H1 (cell line): Measurements from ENCODE around the gene TEAD2. TPM values are rescaled to one million over a fixed set of nuclear protein-coding genes. Genes with fewer than 3 reads are reported as not detected.

Experiments
- CTCF ChIA-PET: fragments of 300-600 bp; sonication (Branson Sonifier 250); formaldehyde crosslinking; loops from one replicate; lab custom pipeline; 2021; ENCODE audit not compliant: partially characterized antibody; lab: Charles Lee
- POLR2A ChIA-PET: fragments of 300-600 bp; sonication (Branson Sonifier 250); formaldehyde crosslinking; loops from one replicate; lab custom pipeline; 2021; ENCODE audit warnings: inconsistent platforms; ENCODE audit not compliant: partially characterized antibody; lab: Charles Lee
- DNase-seq, 2 experiments: peaks; one replicate each; pipeline versions ENCODE4 v3.0.0 to v3.0.0-alpha.2; 2010 to 2022; ENCODE audit warnings: low spot score in 2 of 2, low read depth in 1 of 2, mixed read lengths in 1 of 2
- FAIRE-seq: peaks from 2 replicates; lab custom pipeline; 2011; peaks lifted over from hg19 to GRCh38; lab: Jason Lieb, UNC
- H2AFZ ChIP-seq: 2 replicates; pipeline ENCODE4 v1.8.1; 2012; ENCODE audit warnings: low read length, inconsistent platforms
- H2AK5ac ChIP-seq: 2 replicates; pipeline ENCODE4 v1.6.1; 2013; ENCODE audit warnings: low read depth, low read length
- H2BK120ac ChIP-seq: replicated peaks from 2 replicates; pipeline ENCODE3; 2013; ENCODE audit warnings: low read depth, low read length, inconsistent platforms
- H2BK12ac ChIP-seq: 2 replicates; pipeline ENCODE4 v1.6.1; 2013; ENCODE audit warnings: low read depth, low read length
- H2BK15ac ChIP-seq: 2 replicates; pipeline ENCODE4 v1.6.1; 2013; ENCODE audit warnings: low read length
- H2BK20ac ChIP-seq: 2 replicates; pipeline ENCODE4 v1.6.1; 2013; ENCODE audit warnings: low read length
- H2BK5ac ChIP-seq: 2 replicates; pipeline ENCODE4 v1.6.1; 2013; ENCODE audit warnings: low read depth, low read length
- H3K14ac ChIP-seq: 2 replicates; pipeline ENCODE4 v1.6.1; 2013; ENCODE audit warnings: inconsistent platforms; ENCODE audit not compliant: insufficient read length
- H3K18ac ChIP-seq: 2 replicates; pipeline ENCODE4 v1.6.1; 2013; ENCODE audit warnings: low read length; ENCODE audit errors: extremely low read depth
- H3K23ac ChIP-seq: 2 replicates; pipeline ENCODE4 v1.6.1; 2013; ENCODE audit warnings: inconsistent platforms; ENCODE audit not compliant: insufficient read length
- H3K23me2 ChIP-seq: 2 replicates; pipeline ENCODE4 v1.6.1; 2013; ENCODE audit warnings: low read depth, low read length
- H3K27ac ChIP-seq: 2 replicates; pipeline ENCODE4 v1.6.1; 2011; ENCODE audit warnings: low read depth, low read length, inconsistent platforms
- H3K27me3 ChIP-seq, 4 experiments: replicated peaks in 1 of 4; 1 replicate in 1 of 4; 2 replicates in 3 of 4; pipeline versions ENCODE4 v1.6.1 to v1.8.1; 2011 to 2013; ENCODE audit warnings: low read length in 3 of 4, mild to moderate bottlenecking in 3 of 4, inconsistent platforms in 2 of 4, mixed read lengths in 2 of 4, moderate library complexity in 1 of 4; ENCODE audit not compliant: control insufficient read depth in 3 of 4, insufficient read depth in 3 of 4; ENCODE audit errors: extremely low read depth in 1 of 4
- H3K36me3 ChIP-seq, 4 experiments: 2 replicates each; pipeline versions ENCODE4 v1.6.1 to v1.8.1; 2011 to 2013; ENCODE audit warnings: mild to moderate bottlenecking in 4 of 4, low read length in 3 of 4, moderate library complexity in 2 of 4, control low read depth in 1 of 4, inconsistent platforms in 1 of 4; ENCODE audit not compliant: insufficient read depth in 4 of 4, control insufficient read depth in 2 of 4
- H3K4ac ChIP-seq: replicated peaks from 2 replicates; pipeline ENCODE3; 2013; ENCODE audit warnings: low read length, low read depth, mixed read lengths, inconsistent platforms; ENCODE audit not compliant: insufficient read length
- H3K4me1 ChIP-seq, 4 experiments: replicated peaks in 1 of 4; 1 replicate in 1 of 4; 2 replicates in 3 of 4; pipeline versions ENCODE4 v1.6.1 to v1.8.1; 2011 to 2013; ENCODE audit warnings: low read length in 3 of 4, inconsistent platforms in 2 of 4, mixed read lengths in 1 of 4; ENCODE audit not compliant: insufficient read depth in 4 of 4, control insufficient read depth in 3 of 4
- H3K4me2 ChIP-seq, 2 experiments: 2 replicates each; pipeline versions ENCODE4 v1.6.1 to v1.8.1; 2011 to 2013; ENCODE audit warnings: low read depth in 2 of 2, low read length in 2 of 2, control low read depth in 1 of 2, inconsistent platforms in 1 of 2, mild to moderate bottlenecking in 1 of 2; ENCODE audit not compliant: insufficient read depth in 1 of 2
- H3K4me3 ChIP-seq, 4 experiments: fragments of 200-600, 300-600 bp in 1 of 4; sonication (generic), shearing (Covaris generic), sonication (Bioruptor Twin) in 1 of 4; 2 replicates each; pipeline versions ENCODE4 v1.5.1 to v1.8.1; 2011 to 2016; ENCODE audit warnings: low read length in 4 of 4, low read depth in 3 of 4, control low read depth in 2 of 4, inconsistent platforms in 2 of 4, mild to moderate bottlenecking in 2 of 4, mixed read lengths in 1 of 4, moderate library complexity in 1 of 4; ENCODE audit not compliant: insufficient read depth in 2 of 4; ENCODE audit errors: extremely low read depth in 1 of 4
- H3K56ac ChIP-seq: replicated peaks from 2 replicates; pipeline ENCODE3; 2013; ENCODE audit warnings: low read depth, mild to moderate bottlenecking, mixed read lengths, low read length, inconsistent platforms; ENCODE audit not compliant: insufficient read length
- H3K79me1 ChIP-seq: 2 replicates; pipeline ENCODE4 v1.6.1; 2013; ENCODE audit warnings: low read depth, low read length, control low read depth
- H3K79me2 ChIP-seq, 2 experiments: 2 replicates each; pipeline versions ENCODE4 v1.6.1 to v1.8.1; 2012 to 2013; ENCODE audit warnings: low read length in 2 of 2, mild to moderate bottlenecking in 2 of 2, inconsistent platforms in 1 of 2; ENCODE audit not compliant: insufficient read depth in 2 of 2, control insufficient read depth in 1 of 2
- H3K9ac ChIP-seq, 4 experiments: replicated peaks in 1 of 4; 1 replicate in 1 of 4; 2 replicates in 3 of 4; pipeline versions ENCODE4 v1.6.1 to v1.8.1; 2011 to 2013; ENCODE audit warnings: low read depth in 3 of 4, low read length in 3 of 4, control low read depth in 2 of 4, mild to moderate bottlenecking in 2 of 4, moderate library complexity in 2 of 4, inconsistent platforms in 1 of 4; ENCODE audit errors: extremely low read depth in 1 of 4
- H3K9me3 ChIP-seq, 2 experiments: 2 replicates each; pipeline versions ENCODE4 v1.6.1 to v1.8.1; 2012 to 2013; ENCODE audit warnings: mild to moderate bottlenecking in 2 of 2, moderate library complexity in 2 of 2, control low read depth in 1 of 2, inconsistent platforms in 1 of 2, low read depth in 1 of 2, low read length in 1 of 2, mixed read lengths in 1 of 2; ENCODE audit not compliant: insufficient read depth in 2 of 2
- H4K20me1 ChIP-seq, 2 experiments: replicated peaks in 1 of 2; 2 replicates each; pipeline versions ENCODE3 to v1.8.1; 2011 to 2013; ENCODE audit warnings: inconsistent platforms in 2 of 2, low read length in 2 of 2, mild to moderate bottlenecking in 1 of 2; ENCODE audit not compliant: insufficient read depth in 2 of 2, control insufficient read depth in 1 of 2
- H4K5ac ChIP-seq: 2 replicates; pipeline ENCODE4 v1.6.1; 2013; ENCODE audit warnings: low read length, low read depth, mixed read lengths, inconsistent platforms; ENCODE audit not compliant: insufficient read length
- H4K8ac ChIP-seq: 2 replicates; pipeline ENCODE4 v1.8.0; 2013; ENCODE audit warnings: mild to moderate bottlenecking, moderate library complexity, low read length, inconsistent platforms; ENCODE audit not compliant: insufficient read depth; ENCODE audit errors: extremely low read depth
- H4K91ac ChIP-seq: replicated peaks from 2 replicates; pipeline ENCODE3; 2013; ENCODE audit warnings: low read length, mixed read lengths, inconsistent platforms; ENCODE audit not compliant: insufficient read length
- BRCA1 ChIP-seq: IDR thresholded peaks from 2 replicates; pipeline ENCODE4 v1.6.1; 2012; ENCODE audit warnings: low read depth, low read length, improper control_type of control experiment
- CREB1 ChIP-seq: IDR thresholded peaks from 2 replicates; pipeline ENCODE4 v1.6.1; 2012; ENCODE audit warnings: inconsistent platforms
- EZH2 ChIP-seq: fragments of 200-600 bp; sonication (generic); IDR thresholded peaks from 2 replicates; pipeline ENCODE4 v1.7.1; 2012; ENCODE audit warnings: low read depth, mild to moderate bottlenecking, moderate library complexity, low read length, inconsistent platforms; ENCODE audit not compliant: severe bottlenecking
- KDM5A ChIP-seq: fragments of 200-600 bp; IDR thresholded peaks from 2 replicates; pipeline ENCODE4 v1.7.1; 2012; ENCODE audit warnings: mild to moderate bottlenecking, low read length, inconsistent platforms, mixed read lengths
- MAFK ChIP-seq: IDR thresholded peaks from 2 replicates; pipeline ENCODE4 v1.6.1; 2012; ENCODE audit warnings: low read depth, mild to moderate bottlenecking, improper control_type of control experiment, low read length
- SIRT6 ChIP-seq: IDR thresholded peaks from one replicate; pipeline ENCODE4 v1.7.1; 2012; ENCODE audit warnings: low read length, inconsistent platforms
- SIX5 ChIP-seq: IDR thresholded peaks from 2 replicates; pipeline ENCODE4 v1.6.1; 2011; ENCODE audit warnings: mild to moderate bottlenecking, low read depth, low read length
- TAF7 ChIP-seq: optimal IDR thresholded peaks from 2 replicates; pipeline ENCODE3; 2011; ENCODE audit warnings: low read depth, mild to moderate bottlenecking, inconsistent platforms, low read length, moderate library complexity, borderline replicate concordance
- TEAD4 ChIP-seq: IDR thresholded peaks from 2 replicates; pipeline ENCODE4 v1.6.1; 2012; ENCODE audit warnings: low read depth, low read length, inconsistent platforms, mixed read lengths
- YY1 ChIP-seq: IDR thresholded peaks from 2 replicates; pipeline ENCODE4 v1.6.1; 2011; ENCODE audit warnings: low read depth, mild to moderate bottlenecking, low read length
- WGBS, 2 experiments: shearing (Covaris generic) in 1 of 2; methylation state at CpG; one replicate each; pipeline versions ENCODE4 v1.1.6 to v1.1.7; 2013 to 2015; ENCODE audit warnings: low lambda C conversion rate in 2 of 2, mixed read lengths in 2 of 2, inconsistent platforms in 1 of 2, low coverage in 1 of 2, missing lambda C conversion rate in 1 of 2; ENCODE audit not compliant: insufficient replicate concordance in 2 of 2, insufficient coverage in 1 of 2, insufficient read length in 1 of 2; ENCODE audit errors: extremely low coverage in 1 of 2, missing lambda C conversion rate in 1 of 2; 5-methylcytosine and 5-hydroxymethylcytosine counted together
- polyA plus RNA-seq, 7 experiments: library from polyadenylated mRNA; depleted of rRNA in 3 of 7; stranded (reverse) in 5 of 7; unstranded in 2 of 7; fragments of >200 nt in 5 of 7; fragments of 200-250 nt in 2 of 7; gene quantifications; 1 replicate in 5 of 7; 2 replicates in 1 of 7; 4 replicates in 1 of 7; pipeline versions ENCODE4 v1.2.1 to v1.2.3, GENCODE V29; 2011 to 2013; ENCODE audit warnings: missing spikeins in 2 of 7, mixed read lengths in 2 of 7
- total RNA-seq: library from RNA; stranded (reverse); fragmentation: NEBNext Ultra II Directional; extraction: Animal tissue kit (Norgen Biotek cat#: 25700); gene quantifications from 2 replicates; pipeline ENCODE4 v1.2.1, GENCODE V29; 2021

TEAD2 gene
- total and polyA plus RNA-seq, 2 of the 8 experiments (the other 6 are each of a cell fraction or from before 2014, with no cell fraction given): 87.6 to 146 TPM

- DNase-seq: no peak
- peak overlapping the region; percentile 57 for H4K5ac ChIP-seq
- H3K36me3 ChIP-seq: peaks cover 21 to 47% (median 33%) of the 10 kb centered on the region in 4 experiments
- H3K23me2 ChIP-seq: peaks cover 8% of the 10 kb centered on the region; the same call in 1 of the 2 replicates
- 0 out of 2 replicates have a peak overlapping the region, but pooled peaks have one; percentile 57 for H2AK5ac ChIP-seq
- H3K9ac ChIP-seq: peak overlapping the region in 2 of 4 experiments; percentile 12 to 98; a peak in 1 of 7 replicates
- peak overlapping the region in 2 of 4 experiments; percentile 2 to 94; a peak in 3 of 8 replicates for H3K4me3 ChIP-seq
- H3K18ac ChIP-seq: no peak overlapping the region
- H2BK15ac ChIP-seq: no peak overlapping the region
- peaks cover 6 to 11% of the 10 kb centered on the region in 2 experiments for H4K20me1 ChIP-seq
- H2AFZ ChIP-seq: no peak overlapping the region
- H3K9me3 ChIP-seq: no peaks in the 10 kb centered on the region
- no peak overlapping the region for H2BK12ac ChIP-seq
- H3K4me1 ChIP-seq: peaks cover 0 to 16% (median 9%) of the 10 kb centered on the region in 4 experiments; a peak in 5 of 7 replicates
- H4K91ac ChIP-seq: no peak overlapping the region
- POLR2A ChIA-PET: interaction anchor here (0.6 to 7.0 kb wide), 11 partner anchors 10 to 211 kb away, joined by 3 to 112 read pairs (median 4); no protein-coding TSS in a partner anchor
- TF ChIP-seq TEAD4: no peak
- TF ChIP-seq EZH2: no peak
- TF ChIP-seq SIX5: no peak
- no peak for TF ChIP-seq BRCA1
- TF ChIP-seq KDM5A: no peak
- TF ChIP-seq CREB1: no peak
- TF ChIP-seq YY1: no peak
- TF ChIP-seq SIRT6: no peak
- TF ChIP-seq MAFK: no peak
- TF ChIP-seq TAF7: no peak
- TF ChIP-seq, all 59 proteins: peak for 0
- Histone ChIP-seq H2BK20ac (no peak overlapping the region), H4K8ac (peak overlapping the region; percentile 53; the same call in 1 of the 2 replicates), H2BK5ac (no peak overlapping the region), H3K4ac (no peak overlapping the region), H3K56ac (no peak overlapping the region), H3K23ac (no peak overlapping the region), H3K79me2 (peaks cover 3 to 34% of the 10 kb centered on the region in 2 experiments; a peak in 3 of 4 replicates), H3K79me1 (peaks cover 12% of the 10 kb centered on the region), H2BK120ac (no peak overlapping the region), H3K4me2 (peak overlapping the region; percentile 79 to 91), H3K27me3 (no peaks in the 10 kb centered on the region), H3K14ac (no peak overlapping the region), H3K27ac (no peak overlapping the region; the same call in 1 of the 2 replicates)
- no peak for FAIRE-seq
- WGBS, 2 experiments: 92 to 100% methylated on average over 1 to 15 of the region's 17 CpGs
- CTCF ChIA-PET: interaction anchor here (0.7 to 1.3 kb wide), 6 partner anchors 10 to 169 kb away, joined by 3 to 5 read pairs (median 3); no protein-coding TSS in a partner anchor
These were observed 2.1 kb downstream of the TEAD2 start for GRCh38 chr19:49359851-49360820.
